MG63 (cell line): ENCODE results near the gene HLF. TPM values are rescaled to one million over a fixed set of nuclear protein-coding genes. Genes with fewer than 3 reads are reported as not detected.

Experiments used
- DNase-seq: peaks from one replicate; pipeline ENCODE4 v3.0.0-alpha.2; 2020
- H3K27me3 ChIP-seq: fragments of 250-450 bp; sonication (Bioruptor Pico); 2 replicates; pipeline ENCODE4 v1.5.1; 2020; ENCODE audit warnings: mild to moderate bottlenecking, moderate library complexity
- H3K36me3 ChIP-seq: fragments of 250-450 bp; sonication (Bioruptor Pico); 2 replicates; pipeline ENCODE4 v1.5.1; 2020; ENCODE audit warnings: mild to moderate bottlenecking, moderate library complexity
- H3K4me3 ChIP-seq: fragments of 250-450 bp; sonication (Bioruptor Pico); 2 replicates; pipeline ENCODE4 v1.5.1; 2020; ENCODE audit warnings: mild to moderate bottlenecking, moderate library complexity
- H3K9me3 ChIP-seq: fragments of 250-450 bp; sonication (Bioruptor Pico); 2 replicates; pipeline ENCODE4 v1.5.1; 2020; ENCODE audit warnings: mild to moderate bottlenecking, moderate library complexity
- total RNA-seq: library from RNA; depleted of rRNA; stranded (reverse); fragments of >200 nt; shearing (Covaris generic); gene quantifications from 2 replicates; pipeline ENCODE4 v1.2.3, GENCODE V29; 2014; ENCODE audit warnings: low replicate concordance

The HLF gene
- total RNA-seq, 1 experiment from 2014 or later, result 1.9 TPM

DNA sequence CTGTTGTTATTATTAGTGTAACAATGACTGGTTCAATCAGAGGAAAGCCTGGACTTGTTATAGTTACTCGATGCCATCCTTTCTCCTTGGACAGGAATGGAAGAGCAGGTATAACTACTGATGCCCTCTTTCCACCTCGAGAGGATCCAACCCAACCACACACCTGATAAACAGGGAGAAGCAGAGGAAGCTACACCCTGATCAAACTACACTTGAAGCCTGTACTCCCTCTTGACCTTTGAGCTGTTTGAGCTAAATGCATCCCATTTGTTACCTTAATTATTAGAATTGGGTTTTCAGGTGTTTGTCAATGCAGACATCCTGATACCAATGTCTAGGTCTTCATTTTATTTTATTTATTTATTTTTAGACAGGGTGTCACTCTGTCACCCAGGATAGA, 23.7 kb upstream of the HLF start:
- no peak for DNase-seq
- Histone ChIP-seq H3K9me3 (no peaks in the 10 kb centered on the region), H3K4me3 (no peak overlapping the region), H3K27me3 (peaks cover 8% of the 10 kb centered on the region), H3K36me3 (no peaks in the 10 kb centered on the region)

GRCh38 chr17:55242476-55242875, 22.3 kb upstream of the HLF start:
- Histone ChIP-seq H3K4me3 (no peak overlapping the region), H3K9me3 (no peaks in the 10 kb centered on the region), H3K27me3 (peaks cover 14% of the 10 kb centered on the region), H3K36me3 (no peaks in the 10 kb centered on the region)
- no peak for DNase-seq

DNA sequence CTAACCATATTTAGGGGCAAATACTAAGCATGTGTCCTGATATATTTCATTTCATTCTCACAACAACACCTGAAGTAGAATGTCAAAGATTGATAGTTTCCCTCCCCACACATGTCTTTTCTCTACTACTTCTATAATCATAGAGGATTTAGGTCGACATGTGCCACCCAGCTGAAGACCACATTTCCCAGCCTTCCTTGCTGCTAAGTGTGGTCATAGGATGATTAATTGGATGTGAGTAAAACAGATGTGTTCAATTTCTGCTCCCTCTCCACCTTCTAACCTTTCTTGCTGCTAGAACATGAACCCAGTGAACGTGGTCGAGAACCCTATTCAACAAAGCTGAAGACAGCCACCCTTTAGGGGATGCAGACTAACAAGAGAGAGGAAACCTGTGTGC, 18.8 kb upstream of the HLF start:
- H3K4me3 ChIP-seq, result no peak overlapping the region
- no peaks in the 10 kb centered on the region for H3K9me3 ChIP-seq
- no peak for DNase-seq
- H3K27me3 ChIP-seq, result peaks cover 14% of the 10 kb centered on the region
- H3K36me3 ChIP-seq, result no peaks in the 10 kb centered on the region

- Histone ChIP-seq H3K27me3 (peaks cover 14% of the 10 kb centered on the region), H3K4me3 (no peak overlapping the region), H3K9me3 (no peaks in the 10 kb centered on the region), H3K36me3 (no peaks in the 10 kb centered on the region)
- DNase-seq, result no peak
These were observed 18.2 kb upstream of the HLF start for GRCh38 chr17:55246583-55246982.

- no peaks in the 10 kb centered on the region for H3K9me3 ChIP-seq
- H3K4me3 ChIP-seq, result no peak overlapping the region
- DNase-seq, result no peak
- peaks cover 14% of the 10 kb centered on the region for H3K27me3 ChIP-seq
- H3K36me3 ChIP-seq, result no peaks in the 10 kb centered on the region
These were observed 16.7 kb upstream of the HLF start for GRCh38 chr17:55248077-55248476.

GRCh38 chr17:55249861-55250260, 14.9 kb upstream of the HLF start:
- DNase-seq, result no peak
- Histone ChIP-seq H3K36me3 (no peaks in the 10 kb centered on the region), H3K4me3 (no peak overlapping the region), H3K9me3 (no peaks in the 10 kb centered on the region; the same call in 1 of the 2 replicates), H3K27me3 (peaks cover 10% of the 10 kb centered on the region)

DNA sequence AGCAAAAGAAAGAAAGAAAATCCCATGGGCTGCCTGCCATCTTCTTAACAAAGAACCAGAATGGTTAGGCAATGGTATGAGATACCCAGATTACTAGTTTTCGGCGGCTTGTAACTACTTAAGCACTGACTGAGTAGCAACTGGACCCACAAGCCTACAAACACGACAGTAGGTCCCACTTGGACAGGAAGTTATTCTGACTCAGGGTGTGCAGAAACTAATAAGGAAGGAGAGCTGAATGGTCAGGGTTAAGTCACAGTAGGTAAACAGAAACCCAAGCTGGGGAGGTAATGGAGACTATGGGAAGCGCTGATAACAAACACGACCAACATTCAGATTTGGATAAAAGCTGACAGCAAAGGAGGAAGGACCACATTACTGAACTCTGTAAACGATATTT, 10.4 kb upstream of the HLF start:
- no peak for DNase-seq
- no peaks in the 10 kb centered on the region for H3K36me3 ChIP-seq
- H3K27me3 ChIP-seq, result no peaks in the 10 kb centered on the region
- H3K9me3 ChIP-seq, result no peaks in the 10 kb centered on the region; the same call in none of the 2 replicates
- H3K4me3 ChIP-seq, result no peak overlapping the region

DNA sequence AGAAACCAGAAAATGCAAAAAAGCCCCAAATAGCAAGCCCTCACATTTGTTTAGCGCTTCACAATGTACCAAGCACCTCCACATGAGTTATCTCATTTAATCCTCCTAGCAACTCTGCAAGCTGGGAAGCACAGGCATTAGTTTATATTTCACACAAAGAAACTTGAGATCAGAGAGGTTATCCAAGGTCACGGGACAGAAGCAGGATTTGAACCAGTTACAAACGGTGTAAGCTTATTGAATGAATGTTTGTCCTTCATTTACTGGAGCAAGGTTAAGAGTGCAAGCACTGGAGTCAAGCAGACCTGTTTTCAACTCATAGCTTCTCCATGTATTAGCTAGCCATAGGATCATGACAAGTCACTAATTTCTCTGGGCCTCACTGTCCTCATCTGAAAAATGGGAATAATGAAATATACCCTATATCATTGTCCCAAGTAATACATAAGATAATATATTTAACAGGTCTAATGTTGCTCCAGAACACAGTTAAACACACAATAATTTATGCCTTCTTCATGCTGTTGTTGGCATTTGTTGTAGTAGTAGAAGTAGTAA, 6.1 kb upstream of the HLF start:
- Histone ChIP-seq H3K4me3 (no peak overlapping the region), H3K27me3 (peaks cover 11% of the 10 kb centered on the region), H3K9me3 (no peaks in the 10 kb centered on the region; the same call in 1 of the 2 replicates), H3K36me3 (no peaks in the 10 kb centered on the region)
- DNase-seq, result no peak

DNA sequence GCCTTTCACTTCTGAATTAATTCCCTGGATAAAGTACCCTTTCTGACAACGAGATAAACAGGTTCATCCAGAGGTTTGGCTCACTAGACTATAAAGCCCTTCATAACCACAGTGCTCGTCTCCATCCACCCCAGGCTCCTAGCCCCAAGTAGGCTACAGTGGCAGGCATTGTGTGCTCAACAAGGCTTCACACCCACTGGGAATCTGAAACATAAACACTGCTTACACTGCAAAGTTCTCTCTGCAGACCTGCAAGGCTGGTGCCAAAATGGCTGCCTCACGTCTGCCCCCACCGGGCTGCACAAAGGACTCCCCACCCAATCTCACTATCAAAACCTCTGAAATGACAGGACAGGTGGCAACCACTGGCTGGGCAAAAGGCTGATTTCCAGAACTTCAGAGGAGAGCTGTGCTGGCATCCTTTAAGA, 5.1 kb upstream of the HLF start:
- Histone ChIP-seq H3K27me3 (peaks cover 17% of the 10 kb centered on the region), H3K9me3 (no peaks in the 10 kb centered on the region; the same call in 1 of the 2 replicates), H3K4me3 (no peak overlapping the region), H3K36me3 (no peaks in the 10 kb centered on the region)
- DNase-seq, result no peak

- H3K4me3 ChIP-seq, result no peak overlapping the region
- H3K9me3 ChIP-seq, result no peaks in the 10 kb centered on the region; the same call in 1 of the 2 replicates
- peaks cover 17% of the 10 kb centered on the region for H3K27me3 ChIP-seq
- DNase-seq, result no peak
- H3K36me3 ChIP-seq, result no peaks in the 10 kb centered on the region
These were observed 3.4 kb upstream of the HLF start for GRCh38 chr17:55261311-55261710.

DNA sequence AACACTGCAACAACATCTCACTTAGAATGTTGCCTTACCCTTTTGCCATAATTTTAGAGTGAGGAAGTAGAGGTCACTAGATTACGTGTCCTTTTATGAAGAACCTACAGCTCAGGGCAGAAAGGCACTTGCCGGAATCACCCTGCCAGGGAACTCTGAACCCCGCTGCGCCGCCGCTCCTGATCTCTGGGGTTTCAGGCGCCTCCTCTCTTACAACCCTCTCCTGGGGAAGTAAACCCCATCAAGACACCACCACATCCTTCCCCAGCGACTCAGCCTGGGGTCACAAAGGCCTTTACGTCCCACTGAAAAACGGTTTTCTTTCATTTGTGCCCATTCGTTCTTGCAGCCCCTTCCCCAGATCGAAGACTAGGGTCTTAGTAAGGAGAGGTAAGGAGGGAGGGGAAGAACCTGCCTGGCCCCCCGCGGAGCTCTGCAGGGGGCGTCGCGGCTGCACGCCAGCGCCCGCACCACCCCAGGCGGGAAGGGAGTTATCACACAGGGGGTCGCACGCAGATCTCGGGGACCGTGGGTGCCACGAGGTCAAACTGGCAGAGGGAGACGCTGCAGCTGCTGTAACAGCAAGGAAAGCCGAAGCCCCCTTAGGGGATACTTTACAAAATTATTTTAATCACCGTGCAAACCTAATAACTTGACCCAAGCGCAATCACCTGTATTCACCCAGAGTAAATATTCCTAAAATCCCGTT, 1.0 kb upstream of the HLF start:
- no peaks in the 10 kb centered on the region; the same call in 1 of the 2 replicates for H3K9me3 ChIP-seq
- no peak overlapping the region for H3K4me3 ChIP-seq
- peaks cover 17% of the 10 kb centered on the region for H3K27me3 ChIP-seq
- H3K36me3 ChIP-seq, result no peaks in the 10 kb centered on the region
- no peak for DNase-seq

DNA sequence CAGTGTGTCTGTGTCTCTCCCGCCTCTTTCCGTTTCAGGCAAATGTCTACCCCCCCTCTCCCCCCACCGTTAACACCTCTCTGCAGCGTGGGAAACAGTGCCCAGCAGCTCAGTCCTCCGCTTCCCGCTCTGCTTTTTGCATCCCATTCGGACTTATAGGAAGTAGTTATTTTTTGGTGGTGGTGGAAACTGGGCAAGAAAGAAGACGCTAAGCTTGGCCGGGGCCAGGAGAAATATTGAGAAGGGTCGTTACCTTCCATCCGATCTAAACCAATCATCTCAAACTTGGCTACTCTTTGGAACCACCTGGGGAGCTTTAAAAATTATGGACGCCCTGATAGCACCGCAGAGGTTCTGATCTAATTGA, 499 bp upstream of the HLF start:
- peaks cover 17% of the 10 kb centered on the region for H3K27me3 ChIP-seq
- H3K4me3 ChIP-seq, result peak overlapping the region; percentile 17; the same call in 1 of the 2 replicates
- no peaks in the 10 kb centered on the region for H3K36me3 ChIP-seq
- H3K9me3 ChIP-seq, result no peaks in the 10 kb centered on the region; the same call in 1 of the 2 replicates
- DNase-seq, result no peak

- Histone ChIP-seq H3K4me3 (peak overlapping the region; percentile 48), H3K9me3 (no peaks in the 10 kb centered on the region), H3K36me3 (no peaks in the 10 kb centered on the region), H3K27me3 (peaks cover 17% of the 10 kb centered on the region)
- DNase-seq, result no peak
These were observed 706 bp downstream of the HLF start for GRCh38 chr17:55265311-55266021.

- H3K9me3 ChIP-seq, result no peaks in the 10 kb centered on the region
- no peaks in the 10 kb centered on the region for H3K36me3 ChIP-seq
- no peak for DNase-seq
- H3K4me3 ChIP-seq, result no peak overlapping the region
- peaks cover 17% of the 10 kb centered on the region for H3K27me3 ChIP-seq
These were observed 1.5 kb downstream of the HLF start for GRCh38 chr17:55266051-55266957.

- no peak for DNase-seq
- Histone ChIP-seq H3K27me3 (peaks cover 17% of the 10 kb centered on the region), H3K9me3 (no peaks in the 10 kb centered on the region), H3K36me3 (no peaks in the 10 kb centered on the region), H3K4me3 (no peak overlapping the region)
These were observed 2.4 kb downstream of the HLF start for GRCh38 chr17:55266958-55267688.
